ENCODE data around the gene TMEM54.

Gene TMEM54

GRCh38 chr1:32928715-32929114 is 27.5 kb upstream of the TMEM54 start:
- no peaks in the 10 kb centered on the region for H3K9me3 ChIP-seq (ENCODE audit: control insufficient read depth, insufficient read depth, low read depth, low read length)
- H3K4me1 ChIP-seq (ENCODE audit: control insufficient read depth, insufficient read depth, low read length) = no peaks in the 10 kb centered on the region
- no peak overlapping the region for H3K27ac ChIP-seq (ENCODE audit: extremely low read depth, low read depth, low read length)
- no peak overlapping the region for H3K4me3 ChIP-seq (ENCODE audit: low read depth, low read length)
- POLR2A ChIA-PET = no interaction called here
- 0 out of 2 replicates have a peak, but pooled peaks have one; percentile 15 for TF ChIP-seq PRDM1 (tag by site-specific recombination; IDR thresholded peaks at IDR 0.05)
- TF ChIP-seq PRDM6 (tag by site-specific recombination; IDR thresholded peaks at IDR 0.05) = no peak
- TF ChIP-seq ZNF704 (tag by site-specific recombination; IDR thresholded peaks at IDR 0.05) = no peak
- H3K36me3 ChIP-seq (ENCODE audit: control insufficient read depth in 2 of 2, insufficient read depth in 1 of 2, low read length in 2 of 2) = no peaks in the 10 kb centered on the region
- CTCF ChIA-PET = interaction anchor here (0.7 to 1.4 kb wide), 3 partner anchors 9 to 158 kb away, joined by 3 to 4 read pairs (median 4); no protein-coding TSS in a partner anchor

GRCh38 chr1:32928285-32928684 is 27.1 kb upstream of the TMEM54 start:
- Histone ChIP-seq H3K9me3 (ENCODE audit: control insufficient read depth, insufficient read depth, low read depth, low read length) (no peaks in the 10 kb centered on the region), H3K27ac (ENCODE audit: extremely low read depth, low read depth, low read length) (no peak overlapping the region), H3K4me1 (ENCODE audit: control insufficient read depth, insufficient read depth, low read length) (no peaks in the 10 kb centered on the region), H3K36me3 (ENCODE audit: control insufficient read depth in 2 of 2, insufficient read depth in 1 of 2, low read length in 2 of 2) (no peaks in the 10 kb centered on the region), H3K4me3 (ENCODE audit: low read depth, low read length) (no peak overlapping the region)
- peak; percentile 86 for TF ChIP-seq ZNF157 (tag by site-specific recombination; IDR thresholded peaks at IDR 0.05)
- TF ChIP-seq ZNF133 (tag by site-specific recombination; IDR thresholded peaks at IDR 0.05) = no peak
- no peak for TF ChIP-seq ZNF747 (tag by site-specific recombination; IDR thresholded peaks at IDR 0.05)
- no peak for TF ChIP-seq ZNF843 (tag by site-specific recombination; IDR thresholded peaks at IDR 0.05)
- no peak for TF ChIP-seq ZNF394 (tag by site-specific recombination; IDR thresholded peaks at IDR 0.05; ENCODE audit: borderline replicate concordance)
- no peak for TF ChIP-seq IKZF3 (tag by site-specific recombination; IDR thresholded peaks at IDR 0.05)
- ChIA-PET POLR2A (no interaction called here), CTCF (interaction anchor here (0.7 to 1.4 kb wide), 2 partner anchors 10 to 158 kb away, joined by 3 to 4 read pairs; no protein-coding TSS in a partner anchor)

- POLR2A ChIA-PET = no interaction called here
- no peak for TF ChIP-seq ZEB2 (tag by site-specific recombination; IDR thresholded peaks at IDR 0.05)
- no peak for TF ChIP-seq ZNF311 (tag by site-specific recombination; IDR thresholded peaks at IDR 0.05; ENCODE audit: borderline replicate concordance)
- peak; percentile 79 for TF ChIP-seq ZNF146 (tag by site-specific recombination; IDR thresholded peaks at IDR 0.05)
- no peaks in the 10 kb centered on the region for H3K36me3 ChIP-seq (ENCODE audit: control insufficient read depth in 2 of 2, insufficient read depth in 1 of 2, low read length in 2 of 2)
- no peak overlapping the region for H3K4me3 ChIP-seq (ENCODE audit: low read depth, low read length)
- no peak overlapping the region for H3K27ac ChIP-seq (ENCODE audit: extremely low read depth, low read depth, low read length)
- H3K4me1 ChIP-seq (ENCODE audit: control insufficient read depth, insufficient read depth, low read length) = no peaks in the 10 kb centered on the region
- H3K9me3 ChIP-seq (ENCODE audit: control insufficient read depth, insufficient read depth, low read depth, low read length) = no peaks in the 10 kb centered on the region
- CTCF ChIA-PET = interaction anchor here (0.6 kb wide), 1 partner anchor 46 kb away, joined by 3 read pairs; no protein-coding TSS in a partner anchor
Observed at GRCh38 chr1:32927441-32927840, 26.3 kb upstream of the TMEM54 start.

- Histone ChIP-seq H3K27ac (ENCODE audit: extremely low read depth, low read depth, low read length) (no peak overlapping the region), H3K4me3 (ENCODE audit: low read depth, low read length) (no peak overlapping the region), H3K36me3 (ENCODE audit: control insufficient read depth in 2 of 2, insufficient read depth in 1 of 2, low read length in 2 of 2) (no peaks in the 10 kb centered on the region), H3K4me1 (ENCODE audit: control insufficient read depth, insufficient read depth, low read length) (no peaks in the 10 kb centered on the region), H3K9me3 (ENCODE audit: control insufficient read depth, insufficient read depth, low read depth, low read length) (no peaks in the 10 kb centered on the region)
- ChIA-PET POLR2A (interaction anchor here (0.7 kb wide), 1 partner anchor 200 kb away, joined by 7 read pairs; no protein-coding TSS in a partner anchor), CTCF (no interaction called here)
- TF ChIP-seq ZNF645 (tag by site-specific recombination; IDR thresholded peaks at IDR 0.05) (no peak), KLF1 (tag by site-specific recombination; IDR thresholded peaks at IDR 0.05) (no peak)
Observed at GRCh38 chr1:32926562-32926961, 25.4 kb upstream of the TMEM54 start.

All from HEK293 (cell line).